Mucosa of gallbladder (tissue), 1 donor: ENCODE results near the gene TBCD. TPM values are rescaled to one million over a fixed set of nuclear protein-coding genes. Genes with fewer than 3 reads are reported as not detected.
A peak's percentile ranks its signal among the peaks of the same experiment; 100 is the strongest.
"Not testable (repeated sequence)": the region's sequence is repeated elsewhere in the genome, so short reads cannot be mapped to it uniquely, and the experiment has no call there.

Source experiments
- DNase-seq: peaks from one replicate; pipeline ENCODE4 v3.0.0-alpha.2; 2020; ENCODE audit warnings: low spot score
- total RNA-seq: library from RNA; stranded (reverse); gene quantifications from one replicate; pipeline ENCODE4 v1.2.1, GENCODE V29; 2021
- donor health status: DM: no; HTN: no; CAD: no.

The TBCD gene
- total RNA-seq, 1 donor from 2014 or later: 96.5 TPM

DNA sequence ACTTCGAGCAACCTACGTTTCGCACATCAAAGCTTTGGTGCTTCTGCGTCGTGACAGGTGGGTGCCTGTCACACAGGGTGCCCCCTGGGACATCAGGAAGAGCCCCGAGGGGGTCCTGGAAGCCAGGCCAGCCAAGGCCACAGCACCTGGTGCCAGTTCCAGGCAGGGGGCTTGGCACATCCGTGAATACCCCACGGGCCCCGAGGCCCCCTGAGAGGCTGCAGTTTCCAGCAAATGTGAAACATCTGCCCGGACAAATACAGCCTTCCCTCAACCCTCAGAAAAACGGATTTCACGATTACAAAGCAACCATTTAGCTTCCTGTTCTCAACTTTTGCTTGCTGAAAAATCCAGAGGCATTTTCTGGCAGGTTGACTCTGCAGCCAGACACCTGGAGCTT lies 218.2 kb downstream of the TBCD start:
- no peak for DNase-seq

DNA sequence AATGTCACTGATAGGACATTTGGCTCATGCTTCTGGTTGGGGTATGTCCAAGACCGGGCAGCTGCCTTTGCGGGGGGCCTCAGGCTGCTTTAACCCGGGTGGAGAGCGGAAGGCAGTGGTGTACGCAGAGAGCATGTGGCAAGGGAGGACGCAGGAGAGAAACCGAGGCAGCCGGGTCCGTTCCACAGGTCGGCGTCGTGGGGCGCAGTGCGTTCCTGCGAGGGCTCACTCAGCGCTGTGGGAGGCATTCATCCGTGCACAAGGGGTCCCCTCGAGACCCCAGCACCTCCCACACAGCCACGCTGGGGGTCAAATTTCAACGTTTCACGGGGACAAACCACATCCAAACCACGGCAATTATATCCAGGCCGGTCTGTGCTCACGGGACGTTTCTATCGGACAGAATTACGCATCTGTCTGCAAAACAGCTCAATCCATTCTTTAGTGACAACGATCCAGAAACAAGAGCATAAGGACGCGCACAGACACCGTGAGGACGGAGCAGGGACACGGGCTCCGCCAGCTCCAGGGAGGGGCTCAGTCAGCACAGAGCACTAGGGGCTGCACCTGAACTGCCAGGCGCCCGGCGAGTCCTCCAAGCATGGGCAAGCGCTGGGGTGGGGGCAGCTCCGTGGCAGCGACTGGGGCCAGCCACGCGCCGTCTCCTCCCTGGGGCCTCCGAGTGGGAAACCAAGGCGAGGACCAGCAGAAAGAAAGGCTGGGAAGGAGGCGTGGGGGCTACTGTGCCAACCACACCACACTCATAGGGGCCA lies 219.1 kb downstream of the TBCD start:
- DNase-seq: no peak

DNA sequence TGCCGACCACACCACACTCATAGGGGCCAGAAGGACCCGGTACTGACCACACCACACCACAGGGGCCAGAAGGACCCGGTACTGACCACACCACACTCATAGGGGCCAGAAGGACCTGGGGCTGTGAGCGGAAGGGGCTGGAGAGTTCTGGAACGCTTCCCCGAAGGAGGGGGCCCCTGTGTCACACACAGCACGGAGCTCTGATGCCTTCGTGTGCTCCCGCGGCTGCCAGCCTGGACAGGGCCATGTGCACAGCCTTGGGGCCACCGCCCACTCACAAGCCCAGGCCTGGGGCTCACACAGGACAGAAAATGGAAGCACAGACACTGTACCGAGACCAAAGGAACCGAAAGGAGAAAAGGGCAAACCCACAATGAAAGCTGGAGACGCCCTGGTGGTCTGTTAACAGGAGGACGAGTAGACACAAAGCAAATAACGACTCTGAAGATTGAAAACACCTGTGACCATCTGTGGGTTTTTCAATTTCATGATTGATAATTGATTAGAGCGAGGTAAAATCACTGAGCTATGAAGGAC lies 221.0 kb downstream of the TBCD start:
- DNase-seq: no peak

DNA sequence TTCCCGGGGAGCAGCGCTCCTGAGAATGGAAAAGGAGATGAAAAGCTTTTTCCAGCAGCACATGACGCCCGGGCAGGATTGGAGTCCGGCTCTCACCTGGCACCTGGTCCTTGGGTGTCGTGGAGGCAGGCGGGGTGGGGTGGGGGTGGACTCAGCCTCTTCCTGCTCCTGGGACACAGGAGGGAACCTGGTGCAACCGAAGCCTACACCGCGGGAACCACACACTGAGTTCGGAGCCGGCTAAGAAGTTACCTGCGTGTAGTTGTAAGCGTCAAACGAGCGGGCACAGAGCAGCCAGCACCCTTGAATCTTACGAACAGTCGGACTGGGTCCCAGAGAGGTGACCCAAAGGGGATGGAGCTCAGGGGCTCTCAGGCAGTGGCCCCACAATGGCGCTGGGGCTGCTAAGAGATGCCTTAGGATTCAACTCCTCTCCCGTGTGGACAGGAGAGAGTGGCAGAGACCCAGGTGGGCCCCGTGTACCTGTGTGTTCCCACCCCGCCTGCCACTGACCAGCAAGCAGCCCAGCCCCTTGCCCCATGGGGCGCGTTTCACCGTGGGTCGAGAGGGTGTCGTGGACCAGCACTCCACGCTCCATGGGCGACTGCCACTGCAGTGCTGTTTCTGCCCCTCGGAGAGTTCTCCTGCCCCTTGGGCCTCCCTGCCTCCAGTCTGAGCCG lies 221.7 kb downstream of the TBCD start:
- no peak for DNase-seq

DNA sequence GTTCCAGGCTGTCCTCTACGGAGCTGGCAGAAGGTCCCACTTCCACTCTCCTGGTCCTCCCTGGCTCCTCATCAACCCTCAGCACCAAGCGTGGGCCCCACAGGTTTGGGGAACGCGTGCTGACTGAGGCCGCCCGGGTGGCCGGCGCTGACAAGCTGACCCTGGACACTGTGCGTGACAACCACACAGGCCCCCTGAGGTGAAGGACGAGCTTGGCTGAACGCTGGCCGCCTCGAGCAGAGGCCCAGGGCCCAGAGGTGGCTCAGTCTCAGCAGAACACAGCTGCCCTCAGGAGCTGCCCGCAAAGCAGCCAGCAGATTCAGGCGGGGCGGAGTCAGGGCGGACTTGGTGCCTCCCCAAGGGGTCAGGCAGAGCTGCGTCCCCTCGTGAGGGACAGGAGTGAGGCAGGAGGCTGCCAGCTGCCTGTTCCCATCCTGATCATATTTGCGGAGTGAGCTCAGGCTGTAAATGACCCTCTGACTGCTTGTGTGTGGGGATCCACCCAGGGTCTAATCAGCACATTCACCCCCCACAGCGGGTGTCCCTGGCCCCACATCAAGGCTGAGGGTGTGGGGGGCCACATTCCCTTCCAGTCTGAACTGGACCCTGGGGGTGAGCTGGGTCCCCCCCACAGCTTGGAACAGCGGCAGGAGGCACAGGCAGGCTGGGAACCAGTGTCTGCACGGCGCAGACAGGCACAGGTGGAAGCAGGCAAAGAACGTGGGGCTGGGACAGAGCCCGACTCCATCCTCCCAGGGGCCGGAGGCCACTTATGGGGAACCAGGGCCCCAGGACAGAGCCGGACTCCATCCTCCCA lies 222.5 kb downstream of the TBCD start:
- DNase-seq: no peak

DNA sequence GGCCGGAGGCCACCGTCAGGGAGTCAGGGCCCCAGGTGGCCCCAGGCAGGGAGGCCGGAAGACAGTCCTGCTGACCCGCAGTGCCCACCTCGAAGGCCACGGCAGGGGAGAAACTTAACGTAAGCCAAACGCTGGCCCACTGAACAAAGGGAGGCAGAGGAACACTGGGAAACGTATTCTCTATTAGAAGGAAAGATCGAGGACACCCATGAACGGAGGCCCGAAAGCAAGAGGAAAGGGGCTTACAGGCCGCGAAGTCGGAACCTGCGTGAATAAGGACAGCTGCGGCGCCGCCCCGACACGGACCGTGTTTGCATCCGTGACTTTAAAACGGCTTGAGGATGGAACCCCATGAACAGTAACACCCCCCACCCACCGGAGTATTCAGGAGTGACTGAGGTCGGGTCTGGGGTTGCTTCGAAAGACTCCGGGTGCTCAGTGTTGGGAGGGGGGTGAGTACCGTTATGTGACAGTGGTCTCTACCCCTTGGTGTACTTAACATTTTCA lies 225.2 kb downstream of the TBCD start:
- no peak for DNase-seq

DNA sequence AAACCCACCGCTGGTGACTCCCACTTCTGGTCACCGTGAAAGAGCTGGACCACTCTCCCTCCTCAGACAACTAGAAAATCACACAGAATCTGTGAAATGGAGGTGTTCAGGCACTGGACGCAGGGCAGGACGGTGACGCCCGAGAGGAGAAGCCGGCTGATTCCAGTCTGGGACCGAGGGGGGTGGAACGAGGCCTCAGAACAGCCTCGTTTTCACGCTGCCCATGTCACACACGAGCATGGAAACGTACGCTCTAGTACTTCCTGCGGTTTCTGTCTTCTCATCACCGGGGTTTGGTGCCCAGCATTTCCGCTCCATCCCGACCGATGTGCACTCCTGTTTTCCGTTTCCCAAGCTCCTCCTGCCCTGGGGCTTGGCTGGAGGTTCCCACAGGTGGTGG lies 225.7 kb downstream of the TBCD start:
- no peak for DNase-seq

DNA sequence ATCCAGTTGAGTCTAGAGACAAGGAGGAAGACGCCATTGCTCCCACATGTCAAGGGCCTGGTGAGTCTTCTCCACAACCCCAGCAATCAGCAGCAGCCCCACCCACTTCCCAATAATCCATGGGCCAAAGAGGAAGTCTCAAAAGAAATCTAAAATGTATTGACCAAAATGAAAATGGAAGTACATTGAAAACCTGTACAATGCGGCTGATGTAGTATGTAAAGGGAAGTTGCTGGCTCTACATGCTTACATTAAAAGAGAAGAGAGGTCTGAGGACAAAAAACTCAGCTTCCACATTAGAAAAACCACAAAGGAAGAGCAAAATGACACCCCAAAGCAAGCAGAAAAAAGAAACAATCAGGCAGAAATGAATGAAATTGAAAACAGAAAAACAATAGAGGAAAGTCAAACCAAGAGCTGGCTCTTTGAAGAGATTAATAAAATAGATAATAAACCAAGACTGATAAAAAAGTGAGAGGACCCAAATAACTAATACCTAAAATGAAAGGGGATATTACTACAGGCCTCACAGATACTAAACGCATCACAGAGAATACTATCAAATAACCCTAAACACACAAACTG lies 227.0 kb downstream of the TBCD start:
- DNase-seq: no peak

DNA sequence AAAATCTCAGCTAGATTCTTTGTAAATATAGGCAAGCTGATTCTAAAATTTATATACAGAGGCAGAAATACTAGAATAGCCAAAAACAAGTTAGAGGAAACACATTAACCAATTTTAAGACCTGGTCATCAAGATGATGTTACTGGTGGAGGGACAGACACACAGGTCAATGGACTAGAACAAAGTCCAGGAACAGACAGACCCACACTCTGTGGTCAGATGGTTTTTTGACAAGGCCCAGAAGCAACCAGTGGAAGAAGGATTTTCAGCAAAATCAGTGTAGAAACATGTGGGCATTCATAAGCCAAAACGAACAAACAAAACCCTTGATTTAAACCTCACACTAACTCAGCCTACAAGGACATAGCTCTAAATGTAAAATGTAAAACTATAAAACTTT lies 227.9 kb downstream of the TBCD start:
- no peak for DNase-seq

DNA sequence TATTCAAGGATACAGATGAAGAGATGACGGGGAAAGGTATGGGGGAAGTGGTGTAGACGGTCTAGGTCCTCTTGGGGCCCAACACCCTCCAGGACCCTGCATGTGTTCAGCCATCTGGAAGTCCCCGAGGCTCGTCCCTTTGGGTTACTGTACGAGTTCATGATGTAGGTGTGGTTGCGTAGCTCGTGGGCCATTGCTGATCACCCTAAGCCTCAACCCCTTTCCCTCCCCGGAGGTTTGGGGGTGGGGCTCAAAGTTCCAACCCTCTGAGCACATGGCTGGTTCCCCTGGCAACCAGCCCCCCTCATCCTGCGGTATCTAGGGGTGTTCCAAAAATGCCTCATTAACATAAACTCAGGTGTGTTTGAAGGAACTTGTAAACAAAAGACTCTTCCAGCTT lies 228.8 kb downstream of the TBCD start:
- no peak for DNase-seq

DNA sequence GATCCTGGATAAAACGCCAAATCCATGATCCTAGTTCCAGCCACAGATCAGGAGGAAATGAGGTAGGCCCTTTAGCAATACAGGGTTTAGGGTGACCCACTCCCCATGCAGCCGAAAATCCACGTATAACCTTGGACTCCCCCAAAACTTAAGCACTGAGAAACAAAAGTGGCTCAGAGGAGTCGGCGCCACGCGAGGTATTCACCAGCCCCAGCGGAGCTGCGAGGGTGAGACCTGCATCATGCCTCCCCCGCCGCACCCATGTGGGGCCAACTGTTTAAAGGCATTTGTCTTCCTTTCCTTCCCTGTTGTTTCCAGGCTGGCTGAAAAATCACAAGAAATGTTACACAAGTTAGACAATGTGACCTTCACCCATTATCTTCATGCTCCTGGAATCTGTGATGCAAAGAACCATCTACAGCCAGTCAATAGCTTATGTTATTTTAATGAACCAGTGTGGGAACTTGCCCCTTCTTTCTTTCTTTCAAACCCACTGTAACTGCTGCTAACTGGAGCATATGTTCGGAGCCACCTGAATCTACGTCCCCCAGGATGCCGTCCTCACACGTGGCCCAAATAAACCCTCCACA lies 229.4 kb downstream of the TBCD start:
- no peak for DNase-seq

DNA sequence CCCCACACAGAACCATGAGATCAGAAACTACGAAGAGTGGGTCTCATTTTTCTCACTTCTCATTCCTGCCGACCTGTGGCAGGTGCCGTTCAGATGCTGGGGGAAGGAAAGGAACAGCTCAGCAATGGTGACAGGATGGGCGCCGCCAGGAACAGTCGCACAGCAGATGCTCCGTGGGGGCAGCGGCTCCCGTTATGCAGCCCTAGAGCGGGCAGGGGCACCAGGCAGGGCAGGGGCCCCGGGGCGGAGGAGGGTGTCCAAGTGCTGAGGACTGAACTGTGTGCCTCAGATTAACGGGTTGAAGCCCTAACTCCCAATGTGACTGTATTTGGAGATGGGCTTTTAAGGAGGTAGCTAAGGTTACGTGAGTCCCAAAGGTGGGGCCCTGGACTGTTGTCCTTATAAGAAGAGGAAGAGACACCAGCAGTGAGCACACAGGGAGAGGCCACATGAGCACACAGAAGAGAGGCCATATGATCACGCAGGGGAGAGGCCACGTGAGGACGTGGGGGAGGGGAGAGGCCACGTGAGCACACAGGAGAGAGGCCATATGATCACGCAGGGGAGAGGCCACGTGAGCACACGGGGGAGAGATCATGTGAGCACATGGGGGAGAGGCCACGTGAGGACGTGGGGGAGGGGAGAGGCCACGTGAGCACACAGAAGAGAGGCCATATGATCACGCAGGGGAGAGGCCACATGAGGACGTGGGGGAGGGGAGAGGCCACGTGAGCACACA lies 231.8 kb downstream of the TBCD start:
- no peak for DNase-seq

DNA sequence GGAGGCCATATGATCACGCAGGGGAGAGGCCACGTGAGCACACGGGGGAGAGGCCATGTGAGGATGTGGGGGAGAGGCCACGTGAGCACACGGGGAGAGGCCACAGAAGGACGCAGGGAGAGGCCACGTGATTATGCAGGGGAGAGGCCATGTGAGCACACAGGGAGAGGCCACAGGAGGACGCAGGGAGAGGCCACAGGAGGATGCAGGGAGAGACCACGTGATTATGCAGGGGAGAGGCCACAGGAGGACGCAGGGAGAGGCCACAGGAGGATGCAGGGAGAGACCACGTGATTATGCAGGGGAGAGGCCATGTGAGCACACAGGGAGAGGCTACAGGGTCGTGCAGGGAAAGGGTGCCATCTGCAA lies 232.4 kb downstream of the TBCD start:
- not testable (repeated sequence) for DNase-seq

DNA sequence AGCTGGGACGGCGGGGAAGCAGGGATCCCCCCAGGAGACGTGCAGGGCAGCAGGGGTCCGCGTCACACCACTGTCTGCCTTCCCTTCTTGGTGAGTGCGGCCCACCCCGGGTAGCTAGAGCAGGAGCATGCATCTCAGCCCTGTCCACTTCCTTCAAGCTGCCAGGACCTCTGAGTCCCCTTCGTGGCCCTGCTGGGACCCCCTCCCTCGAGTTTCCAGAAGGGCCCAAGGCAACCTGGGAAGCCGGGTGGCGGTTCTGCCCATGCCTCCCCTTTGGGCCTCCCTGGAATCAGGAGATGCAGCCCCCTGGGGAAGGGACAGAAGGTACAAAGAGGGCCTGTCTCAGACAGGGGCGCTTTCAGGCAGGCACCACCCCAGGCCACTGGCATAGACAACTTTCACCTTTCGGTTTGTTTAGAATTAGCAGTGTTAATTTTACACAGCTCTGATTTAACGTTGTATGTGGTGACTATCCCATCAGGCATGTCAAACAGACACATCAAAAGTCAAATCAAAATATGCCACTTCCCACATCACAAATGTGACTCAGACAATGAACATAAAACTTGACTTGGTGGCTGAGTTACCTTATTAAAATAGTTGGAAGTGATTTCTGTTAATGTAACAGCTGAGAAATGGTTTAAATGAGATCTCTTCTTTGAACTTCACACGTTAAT lies 233.0 kb downstream of the TBCD start:
- no peak for DNase-seq

DNA sequence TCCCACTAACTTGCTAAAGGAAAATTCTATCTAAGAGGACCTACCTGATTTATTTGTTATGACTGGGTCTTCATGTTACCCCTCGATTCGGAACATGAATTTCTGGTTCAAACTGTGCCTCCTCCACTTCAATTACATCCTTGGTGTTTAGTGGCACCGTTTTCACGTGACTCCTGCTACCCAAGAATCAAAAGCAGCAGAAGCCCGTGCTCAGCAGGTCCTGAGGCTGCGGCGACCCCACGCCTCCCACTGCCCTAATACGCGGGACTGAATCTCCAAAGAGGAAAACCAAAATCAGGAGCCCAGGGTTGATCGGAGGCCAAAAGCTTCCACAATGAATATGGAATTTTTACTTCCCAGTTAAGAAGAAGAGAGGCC lies 233.6 kb downstream of the TBCD start:
- DNase-seq: no peak

DNA sequence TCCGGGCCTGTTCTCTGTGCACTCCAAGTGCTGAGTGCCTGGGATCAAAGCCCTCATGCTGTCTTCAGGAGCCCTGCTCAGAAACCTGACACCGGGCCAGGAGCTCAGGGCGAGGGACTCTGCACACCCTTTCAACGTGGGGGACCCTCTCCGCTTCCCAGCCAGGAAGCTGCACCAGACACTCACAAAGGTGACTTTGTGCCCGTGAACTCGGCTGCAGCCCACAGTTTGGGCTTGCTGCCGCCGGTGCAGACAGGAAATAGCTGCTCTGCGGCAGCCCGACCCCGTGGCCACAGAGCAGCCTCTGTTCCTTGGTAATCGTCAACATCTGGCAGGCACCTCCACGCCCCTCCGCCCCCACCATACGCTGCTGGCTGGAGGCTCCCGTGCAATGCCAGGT lies 234.1 kb downstream of the TBCD start:
- peak; percentile 45 for DNase-seq

DNA sequence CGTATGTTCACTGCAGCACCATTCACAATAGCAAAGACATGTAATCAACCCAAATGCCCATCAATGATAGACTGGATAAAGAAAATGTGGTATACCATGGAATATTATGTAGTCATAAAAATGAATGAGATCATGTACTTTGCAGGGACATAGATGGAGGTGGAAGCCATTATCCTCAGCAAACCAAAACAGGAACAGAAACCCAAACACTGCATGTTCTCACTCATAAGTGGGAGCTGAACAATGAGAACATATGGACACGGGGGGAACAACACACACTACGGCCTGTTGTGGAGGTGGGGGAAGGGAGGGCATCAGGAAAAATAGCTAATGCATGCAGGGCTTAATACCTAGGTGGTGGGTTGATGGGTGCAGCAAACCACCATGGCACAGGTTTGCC lies 237.2 kb downstream of the TBCD start:
- not testable (repeated sequence) for DNase-seq

DNA sequence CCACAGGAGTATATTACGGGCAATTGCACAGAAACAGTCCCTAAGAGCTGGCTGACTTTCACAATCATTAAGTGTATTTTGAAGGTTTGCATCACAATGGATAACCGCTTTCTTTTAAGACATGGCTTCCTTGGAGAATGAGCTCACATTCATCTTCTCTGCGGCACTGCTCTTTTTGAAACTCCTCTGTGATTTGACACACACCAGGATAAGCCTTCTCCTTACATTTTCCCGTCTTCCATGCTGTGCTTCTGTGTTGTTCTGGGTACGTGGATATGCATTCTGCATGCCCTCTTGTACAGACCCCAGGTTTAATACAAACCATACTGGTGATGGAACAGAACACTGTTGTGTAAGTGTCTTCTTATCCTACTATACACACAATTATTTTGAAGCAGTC lies 238.0 kb downstream of the TBCD start:
- DNase-seq: no peak

DNA sequence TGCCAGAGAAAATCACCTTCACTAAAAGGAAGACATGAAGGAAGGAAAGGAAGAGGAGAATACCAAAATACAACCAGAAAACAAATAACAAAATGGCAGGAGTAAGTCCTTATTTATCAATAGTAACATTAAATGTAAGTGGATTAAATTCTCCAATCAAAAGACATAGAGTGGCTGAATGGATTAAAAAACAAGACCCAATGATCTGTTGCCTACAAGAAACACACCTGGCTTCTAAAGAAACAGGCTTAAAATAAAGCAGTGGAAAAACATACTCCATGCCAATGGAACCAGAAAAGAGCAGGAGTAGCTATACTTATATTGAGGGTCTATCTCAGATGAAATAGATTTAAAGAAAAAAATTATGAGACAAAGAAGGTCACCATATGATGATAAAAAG lies 241.1 kb downstream of the TBCD start:
- DNase-seq: no peak
